Measurements from ENCODE around the gene CABLES2. TPM values are rescaled to one million over a fixed set of nuclear protein-coding genes. Genes with fewer than 3 reads are reported as not detected.
A peak's percentile ranks its signal among the peaks of the same experiment; 100 is the strongest.

Gene CABLES2
- total and polyA plus RNA-seq, 8 donors = 1.4 to 2.9 (median 1.9) TPM

DNA sequence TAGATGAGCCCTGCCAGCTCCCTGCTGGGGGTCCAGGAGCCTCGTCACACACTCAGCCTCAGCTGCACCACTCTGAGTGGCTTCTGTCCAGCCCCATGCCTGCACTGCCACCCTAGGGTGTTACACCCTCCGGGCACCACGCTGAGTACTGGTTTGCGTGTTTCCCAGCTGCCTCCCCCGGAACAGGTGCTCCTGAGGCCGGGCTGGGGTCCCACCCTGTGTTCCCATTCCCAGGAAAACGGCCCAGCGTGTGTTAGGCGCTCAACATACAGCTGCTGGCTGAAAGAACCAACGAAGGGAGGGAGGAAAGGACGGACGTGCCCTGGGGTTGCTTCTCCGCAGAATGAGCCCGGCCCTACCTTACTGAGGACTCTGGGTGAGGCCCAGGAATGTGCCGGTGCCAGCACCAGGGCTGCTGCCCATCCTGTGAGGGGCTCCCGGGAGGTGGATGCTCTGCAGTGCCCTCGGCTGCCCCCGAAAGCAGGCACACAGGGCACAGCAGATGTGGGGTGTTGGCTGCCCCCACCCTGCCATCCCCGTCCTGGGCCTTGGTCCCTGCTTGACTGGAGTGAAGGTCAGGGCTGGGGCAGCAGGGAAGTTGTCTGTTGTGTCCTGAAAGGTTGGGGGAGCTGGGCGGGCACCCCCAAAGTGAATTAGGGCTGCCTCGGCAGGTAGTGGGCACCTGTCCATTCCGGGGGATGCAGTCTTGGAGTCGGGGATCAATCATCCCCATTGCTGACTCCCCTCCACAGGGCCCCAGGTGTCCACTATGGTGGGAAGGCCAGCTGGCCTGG, 56.3 kb downstream of the CABLES2 start:
- WGBS, 2 donors = 86 to 90% methylated on average over 22 to 23 of the region's 23 CpGs
- TF ChIP-seq, protein P1, sequence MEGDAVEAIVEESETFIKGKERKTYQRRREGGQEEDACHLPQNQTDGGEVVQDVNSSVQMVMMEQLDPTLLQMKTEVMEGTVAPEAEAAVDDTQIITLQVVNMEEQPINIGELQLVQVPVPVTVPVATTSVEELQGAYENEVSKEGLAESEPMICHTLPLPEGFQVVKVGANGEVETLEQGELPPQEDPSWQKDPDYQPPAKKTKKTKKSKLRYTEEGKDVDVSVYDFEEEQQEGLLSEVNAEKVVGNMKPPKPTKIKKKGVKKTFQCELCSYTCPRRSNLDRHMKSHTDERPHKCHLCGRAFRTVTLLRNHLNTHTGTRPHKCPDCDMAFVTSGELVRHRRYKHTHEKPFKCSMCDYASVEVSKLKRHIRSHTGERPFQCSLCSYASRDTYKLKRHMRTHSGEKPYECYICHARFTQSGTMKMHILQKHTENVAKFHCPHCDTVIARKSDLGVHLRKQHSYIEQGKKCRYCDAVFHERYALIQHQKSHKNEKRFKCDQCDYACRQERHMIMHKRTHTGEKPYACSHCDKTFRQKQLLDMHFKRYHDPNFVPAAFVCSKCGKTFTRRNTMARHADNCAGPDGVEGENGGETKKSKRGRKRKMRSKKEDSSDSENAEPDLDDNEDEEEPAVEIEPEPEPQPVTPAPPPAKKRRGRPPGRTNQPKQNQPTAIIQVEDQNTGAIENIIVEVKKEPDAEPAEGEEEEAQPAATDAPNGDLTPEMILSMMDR (IDR thresholded peaks at IDR 0.05) = no peak

DNA sequence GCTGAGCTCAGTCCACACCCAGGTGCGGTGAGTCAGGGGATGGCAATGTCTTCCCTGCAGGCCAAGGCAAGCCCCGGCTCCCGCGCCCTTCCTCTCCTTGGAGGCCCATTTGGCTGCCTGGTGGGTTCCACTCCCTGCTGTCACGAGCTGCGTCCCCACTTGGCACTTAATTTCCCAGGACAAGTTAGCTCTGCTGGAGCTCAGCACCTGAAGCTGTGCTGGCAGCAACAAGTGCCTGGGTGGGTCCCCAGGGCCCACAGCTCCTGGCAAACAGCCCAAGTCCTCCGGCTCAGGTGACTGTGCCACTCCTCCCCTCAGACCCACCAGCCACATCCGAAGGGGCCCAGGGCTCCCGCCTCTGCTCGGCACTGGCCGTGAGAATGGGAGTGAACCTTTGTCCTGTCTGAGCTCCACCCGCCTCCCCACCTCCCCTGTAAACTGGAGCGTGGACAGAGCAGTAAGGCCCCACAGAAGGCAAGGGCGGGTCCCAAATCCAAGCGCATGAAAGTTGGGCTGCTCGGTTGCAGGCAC, 56.9 kb downstream of the CABLES2 start:
- 87 to 89% methylated on average over 16 of the region's 16 CpGs for WGBS, 2 donors
- DNase-seq = peak in 2 of 6 donors; percentile 48 to 79
- peak in 3 of 4 donors; percentile 33 to 48 (median 35) for ATAC-seq

More for the DNA sequence above, 56.3 kb downstream of the CABLES2 start:
- Histone ChIP-seq H3K4me3 (no peak overlapping the region), H3K27ac (no peak overlapping the region), H3K4me1 (peaks cover 0 to 9% (median 3%) of the 10 kb centered on the region in 3 donors), H3K27me3 (no peaks in the 10 kb centered on the region), H3K9me3 (no peaks in the 10 kb centered on the region), H3K36me3 (peaks cover 0 to 11% (median 6%) of the 10 kb centered on the region in 3 donors)
- no peak for FAIRE-seq
- intact Hi-C loops (cut with DNase I) = no loop called here
- DNase-seq = peak in 2 of 6 donors; percentile 26 to 67
- ATAC-seq = no peak

DNA sequence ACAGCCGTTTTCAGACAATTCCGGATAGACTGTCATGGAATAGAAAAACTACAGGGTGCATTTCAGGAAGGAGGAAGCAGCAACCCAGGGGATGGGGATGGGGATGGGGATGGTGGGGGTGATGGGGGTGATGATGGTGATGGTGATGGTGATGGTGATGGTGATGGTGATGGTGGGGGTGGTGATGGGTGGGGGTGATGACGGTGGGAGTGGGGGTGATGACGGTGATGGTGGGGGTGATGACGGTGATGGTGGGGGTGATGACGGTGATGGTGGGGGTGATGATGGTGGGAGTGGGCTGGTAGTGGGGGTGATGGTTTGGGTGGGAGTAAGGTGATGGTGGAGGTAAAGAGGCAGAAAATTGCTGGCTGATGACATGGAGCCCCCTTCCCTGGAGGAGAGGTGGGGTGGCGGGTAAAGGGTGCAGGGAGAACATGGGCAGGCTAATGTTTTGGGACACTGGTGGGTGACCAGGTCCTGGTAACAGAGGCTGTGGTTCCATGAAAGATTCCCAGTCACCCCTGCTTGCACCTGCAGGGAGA, 57.5 kb downstream of the CABLES2 start:
- no peaks in the 10 kb centered on the region for H3K27me3 ChIP-seq
- TF ChIP-seq, protein P1 (IDR thresholded peaks at IDR 0.05) = no peak
- intact Hi-C loops (cut with DNase I) = no loop called here
- DNase-seq (no peak), ATAC-seq (no peak), FAIRE-seq (no peak)
- peaks cover 0 to 11% (median 6%) of the 10 kb centered on the region in 3 donors for H3K36me3 ChIP-seq
- no peak overlapping the region for H3K4me3 ChIP-seq
- no peaks in the 10 kb centered on the region for H3K4me1 ChIP-seq
- H3K27ac ChIP-seq = no peak overlapping the region
- 83 to 90% methylated on average over 7 of the region's 7 CpGs for WGBS, 2 donors
- H3K9me3 ChIP-seq = no peaks in the 10 kb centered on the region

More for the DNA sequence above, 56.9 kb downstream of the CABLES2 start:
- Histone ChIP-seq H3K27ac (no peak overlapping the region), H3K36me3 (peaks cover 0 to 11% (median 6%) of the 10 kb centered on the region in 3 donors), H3K4me1 (peaks cover 0 to 5% (median 0%) of the 10 kb centered on the region in 3 donors), H3K9me3 (no peaks in the 10 kb centered on the region), H3K4me3 (no peak overlapping the region), H3K27me3 (no peaks in the 10 kb centered on the region)
- TF ChIP-seq, protein P1 (IDR thresholded peaks at IDR 0.05) = no peak
- intact Hi-C loops (cut with DNase I) = no loop called here
- no peak for FAIRE-seq

DNA sequence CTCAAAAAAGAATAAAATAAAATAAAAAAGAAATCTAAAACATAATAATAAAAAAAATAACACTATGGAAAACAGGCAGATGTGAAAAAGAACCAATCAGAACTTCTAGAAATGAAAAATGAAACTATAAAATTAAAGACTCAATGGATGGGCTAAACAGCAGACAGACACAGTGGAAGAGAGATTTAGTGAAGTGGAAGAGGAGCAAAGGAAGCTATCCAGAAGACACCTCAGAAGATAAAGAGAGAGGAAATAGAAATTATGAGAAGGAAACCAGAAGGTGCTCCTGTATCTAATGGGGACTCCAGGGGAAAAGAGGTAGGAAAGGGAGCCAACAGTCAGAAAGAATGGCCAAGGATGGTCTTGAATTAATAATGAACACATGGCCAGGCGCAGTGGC, 58.5 kb downstream of the CABLES2 start:
- Histone ChIP-seq H3K36me3 (peaks cover 0 to 11% (median 6%) of the 10 kb centered on the region in 3 donors), H3K27ac (no peak overlapping the region), H3K9me3 (no peaks in the 10 kb centered on the region), H3K4me3 (no peak overlapping the region), H3K27me3 (no peaks in the 10 kb centered on the region), H3K4me1 (no peaks in the 10 kb centered on the region)
- 61 to 100% methylated on average over 1 of the region's 1 CpG for WGBS, 2 donors
- ATAC-seq (no peak), DNase-seq (no peak), FAIRE-seq (no peak)
- intact Hi-C loops (cut with DNase I) = no loop called here
- TF ChIP-seq, protein P1 (IDR thresholded peaks at IDR 0.05) = no peak

Measured in pancreas (tissue), 10 donors.